SK-N-SH (cell line): ENCODE results near the gene ANKRD13B. TPM values are rescaled to one million over a fixed set of nuclear protein-coding genes. Genes with fewer than 3 reads are reported as not detected.

ENCODE experiments used
- CTCF ChIA-PET: fragments of 300-600, 350-600 bp; formaldehyde crosslinking; extraction: SDS; loops from one replicate; lab custom pipeline; 2021; lab: Yijun Ruan, JAX
- POLR2A ChIA-PET: fragments of 350-600 bp; sonication (Branson Sonifier 250); formaldehyde crosslinking; extraction: SDS; loops from one replicate; lab custom pipeline; 2020; ENCODE audit warnings: antibody characterized with exemption, inconsistent platforms; lab: Yijun Ruan, JAX
- DNase-seq: peaks from one replicate; pipeline ENCODE4 v3.0.0; 2012
- H2AFZ ChIP-seq: fragments of 200-600 bp; sonication (generic); 2 replicates; pipeline ENCODE4 v1.8.1; 2016; ENCODE audit warnings: antibody characterized with exemption, mild to moderate bottlenecking, low read depth
- H3F3A ChIP-seq: fragments of 200-600 bp; sonication (generic); replicated peaks from 2 replicates; pipeline ENCODE3; 2016; ENCODE audit warnings: antibody characterized with exemption, mild to moderate bottlenecking; ENCODE audit not compliant: insufficient read depth
- H3K27ac ChIP-seq, 2 experiments: fragments of 200-500 bp in 1 of 2; fragments of 200-600 bp in 1 of 2; sonication (Bioruptor generic) in 1 of 2; sonication (generic), shearing (Covaris generic) in 1 of 2; 2 replicates each; pipeline versions ENCODE4 v1.5.1 to v1.6.1; 2014 to 2016; ENCODE audit warnings: low read depth in 2 of 2, inconsistent platforms in 1 of 2, low read length in 1 of 2, mild to moderate bottlenecking in 1 of 2, mixed read lengths in 1 of 2
- H3K27me3 ChIP-seq: fragments of 200-600 bp; sonication (generic), shearing (Covaris generic); 2 replicates; pipeline ENCODE4 v1.6.1; 2016; ENCODE audit warnings: mixed run types; ENCODE audit not compliant: insufficient read depth
- H3K36me3 ChIP-seq, 2 experiments: fragments of 200-500 bp in 1 of 2; fragments of 200-600 bp in 1 of 2; sonication (Bioruptor generic) in 1 of 2; sonication (generic) in 1 of 2; replicated peaks in 1 of 2; 2 replicates each; pipeline versions ENCODE3 to v1.5.1; 2014 to 2016; ENCODE audit warnings: low read length in 1 of 2, mild to moderate bottlenecking in 1 of 2; ENCODE audit not compliant: insufficient read depth in 2 of 2, control insufficient read depth in 1 of 2
- H3K4me1 ChIP-seq, 2 experiments: fragments of 200-500 bp in 1 of 2; fragments of 200-600 bp in 1 of 2; sonication (Bioruptor generic) in 1 of 2; sonication (generic), shearing (Covaris generic) in 1 of 2; 2 replicates each; pipeline versions ENCODE4 v1.5.1 to v1.6.1; 2014 to 2016; ENCODE audit warnings: low read depth in 1 of 2, low read length in 1 of 2, mixed run types in 1 of 2; ENCODE audit not compliant: insufficient read depth in 2 of 2, control insufficient read depth in 1 of 2
- H3K4me2 ChIP-seq: fragments of 200-600 bp; sonication (generic), shearing (Covaris generic); 2 replicates; pipeline ENCODE4 v1.6.1; 2017; ENCODE audit warnings: mixed run types
- H3K4me3 ChIP-seq, 2 experiments: fragments of 200-500 bp in 1 of 2; fragments of 200-600 bp in 1 of 2; sonication (Bioruptor generic) in 1 of 2; sonication (generic), shearing (Covaris generic) in 1 of 2; 2 replicates each; pipeline versions ENCODE4 v1.5.1 to v1.8.1; 2014 to 2016; ENCODE audit warnings: low read depth in 2 of 2, inconsistent platforms in 1 of 2, low read length in 1 of 2, mild to moderate bottlenecking in 1 of 2, mixed read lengths in 1 of 2, moderate library complexity in 1 of 2
- H3K79me2 ChIP-seq: fragments of 200-600 bp; sonication (generic); 2 replicates; pipeline ENCODE4 v1.8.1; 2017; ENCODE audit warnings: mild to moderate bottlenecking; ENCODE audit not compliant: insufficient read depth
- H3K9ac ChIP-seq: fragments of 200-600 bp; sonication (generic); 2 replicates; pipeline ENCODE4 v1.6.1; 2017; ENCODE audit warnings: mixed run types
- H3K9me2 ChIP-seq: fragments of 200-600 bp; sonication (generic); 2 replicates; pipeline ENCODE4 v1.6.1; 2017; ENCODE audit warnings: mixed run types
- H3K9me3 ChIP-seq: fragments of 200-600 bp; sonication (generic); 2 replicates; pipeline ENCODE4 v1.6.1; 2017; ENCODE audit warnings: mixed run types, mild to moderate bottlenecking, moderate library complexity
- H4K20me1 ChIP-seq: fragments of 200-600 bp; sonication (generic); 2 replicates; pipeline ENCODE4 v1.6.1; 2017; ENCODE audit warnings: mild to moderate bottlenecking, mixed run types; ENCODE audit not compliant: insufficient read depth
- ELF1 ChIP-seq: IDR thresholded peaks from 2 replicates; pipeline ENCODE4 v1.4.0; 2012
- EP300 ChIP-seq, 2 experiments: IDR thresholded peaks; 2 replicates each; pipeline versions ENCODE4 v1.4.0 to v1.6.1; 2012; ENCODE audit warnings: borderline replicate concordance in 1 of 2, low read depth in 1 of 2, low read length in 1 of 2
- EZH2phosphoT487 ChIP-seq: fragments of 200-600 bp; sonication (generic); IDR thresholded peaks from 2 replicates; pipeline ENCODE4 v1.6.1; 2017; ENCODE audit warnings: low read depth, mixed run types, mild to moderate bottlenecking, antibody characterized with exemption, moderate library complexity, borderline replicate concordance
- GATA2 ChIP-seq: sonication (generic); formaldehyde crosslinking; IDR thresholded peaks from 2 replicates; pipeline ENCODE4 v1.5.0; 2020; ENCODE audit warnings: mild to moderate bottlenecking, missing genetic modification reagents
- NFIC ChIP-seq: IDR thresholded peaks from 2 replicates; pipeline ENCODE4 v1.4.0; 2012; ENCODE audit warnings: borderline replicate concordance
- NRF1 ChIP-seq: IDR thresholded peaks from 2 replicates; pipeline ENCODE4 v1.6.1; 2012; ENCODE audit warnings: low read depth, mild to moderate bottlenecking, low read length
- RAD21 ChIP-seq: IDR thresholded peaks from 2 replicates; pipeline ENCODE4 v1.6.1; 2012; ENCODE audit warnings: mild to moderate bottlenecking, low read length
- RXRA ChIP-seq: IDR thresholded peaks from 2 replicates; pipeline ENCODE4 v1.4.0; 2012; ENCODE audit warnings: low read depth, mild to moderate bottlenecking, borderline replicate concordance
- SIN3A ChIP-seq: IDR thresholded peaks from 2 replicates; pipeline ENCODE4 v1.6.1; 2012; ENCODE audit warnings: low read depth, mild to moderate bottlenecking, low read length, moderate library complexity, borderline replicate concordance
- TAF1 ChIP-seq: IDR thresholded peaks from 2 replicates; pipeline ENCODE4 v1.6.1; 2012; ENCODE audit warnings: low read depth, mild to moderate bottlenecking, low read length, moderate library complexity, borderline replicate concordance
- whole genome bisulfite sequencing: methylation state at CpG from one replicate; pipeline ENCODE4 v1.1.6; 2017; ENCODE audit warnings: low lambda C conversion rate; 5-methylcytosine and 5-hydroxymethylcytosine counted together
- polyA plus RNA-seq, 3 experiments: library from polyadenylated mRNA; depleted of rRNA; stranded (reverse); fragments of >200 nt; gene quantifications; 2 replicates each; pipeline ENCODE4 v1.2.3, GENCODE V29; 2012
- TF ChIP-seq, protein P1 (sequence below): IDR thresholded peaks from 2 replicates; pipeline ENCODE4 v1.4.0; 2012; ENCODE audit warnings: low read depth

The ANKRD13B gene
- polyA plus RNA-seq, 1 of the 3 experiments (the other 2 are of a cell fraction) = 16.1 TPM

DNA sequence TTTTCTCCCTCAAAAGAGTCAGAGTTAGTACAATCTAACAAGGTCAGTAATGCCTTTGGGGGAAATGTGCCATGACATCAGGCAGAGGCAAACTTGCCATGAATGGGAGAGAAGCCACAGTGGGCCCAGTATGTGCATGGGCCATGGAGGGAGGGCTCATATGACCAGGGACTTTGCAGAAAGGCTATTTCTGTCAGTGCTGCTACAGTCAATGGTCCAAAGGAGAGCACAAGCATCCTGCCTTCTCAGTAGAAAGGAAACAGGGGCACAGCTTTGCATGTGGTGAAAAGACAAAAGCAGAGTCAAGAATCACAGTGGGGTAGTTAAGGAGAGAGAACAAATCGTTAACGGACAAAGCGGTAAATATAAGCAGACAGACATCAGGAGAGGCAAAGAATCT lies 41.0 kb downstream of the ANKRD13B start:
- Histone ChIP-seq H3K36me3 (peaks cover 21 to 58% of the 10 kb centered on the region in 2 experiments), H3K4me2 (no peak overlapping the region), H3K4me1 (peaks cover 2 to 41% of the 10 kb centered on the region in 2 experiments; a peak in 3 of 4 replicates), H3K79me2 (0 out of 2 replicates have a peak, but pooled peaks cover 6% of the 10 kb centered on the region), H3K9me2 (no peaks in the 10 kb centered on the region), H3K27me3 (no peaks in the 10 kb centered on the region), H3K9ac (no peak overlapping the region), H4K20me1 (no peaks in the 10 kb centered on the region), H3F3A (peaks cover 2% of the 10 kb centered on the region), H3K9me3 (no peaks in the 10 kb centered on the region), H2AFZ (no peak overlapping the region), H3K27ac (peak overlapping the region in 1 of 2 experiments; percentile 64; a peak in 1 of 4 replicates), H3K4me3 (no peak overlapping the region)
- TF ChIP-seq EZH2phosphoT487 (no peak), SIN3A (no peak), NFIC (no peak), RAD21 (no peak), TAF1 (no peak), NRF1 (no peak), EP300 (IDR thresholded peaks at IDR 0.05; ENCODE audit: borderline replicate concordance in 1 of 2, low read depth in 1 of 2, low read length in 1 of 2) (no peak), ELF1 (no peak), RXRA (no peak), GATA2 (no peak)
- ChIA-PET CTCF (interaction anchor here (1.1 to 1.4 kb wide), 2 partner anchors 29 to 54 kb away, joined by 3 to 4 read pairs; no protein-coding TSS in a partner anchor), POLR2A (no interaction called here)
- DNase-seq = no peak
- WGBS = 100% methylated on average over 3 of the region's 3 CpGs

DNA sequence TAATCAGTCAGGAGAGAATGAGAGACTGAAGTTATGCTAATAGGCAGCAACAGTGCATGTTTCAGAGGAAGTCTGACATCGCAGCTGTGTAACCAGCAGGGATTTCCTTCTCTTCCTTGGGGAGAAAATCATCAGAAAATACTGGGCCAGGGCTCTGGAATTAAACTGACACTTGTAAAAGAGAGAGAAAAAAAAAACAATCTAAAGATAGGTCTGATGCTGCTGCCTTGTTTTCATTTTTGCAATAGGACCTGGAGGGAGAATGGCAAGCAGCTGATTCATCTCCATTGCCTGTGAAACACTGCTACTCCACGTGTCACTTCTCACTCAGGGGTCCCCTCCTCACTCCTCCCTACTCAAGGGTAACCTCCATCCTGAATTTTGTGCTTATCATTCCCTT lies 47.5 kb downstream of the ANKRD13B start:
- ChIA-PET CTCF (interaction anchor here (0.6 to 3.6 kb wide), 18 partner anchors 11 to 290 kb away, joined by 3 to 53 read pairs (median 7); partner anchors contain the start of gene SSH2), POLR2A (no interaction called here)
- no peaks in the 10 kb centered on the region for H3K9me2 ChIP-seq
- no peaks in the 10 kb centered on the region for H3K9me3 ChIP-seq
- H3K4me3 ChIP-seq = no peak overlapping the region
- H3K27ac ChIP-seq = peak overlapping the region; percentile 52 to 89
- no peak for TF ChIP-seq TAF1
- TF ChIP-seq, protein P1, sequence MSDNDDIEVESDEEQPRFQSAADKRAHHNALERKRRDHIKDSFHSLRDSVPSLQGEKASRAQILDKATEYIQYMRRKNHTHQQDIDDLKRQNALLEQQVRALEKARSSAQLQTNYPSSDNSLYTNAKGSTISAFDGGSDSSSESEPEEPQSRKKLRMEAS = peak; percentile 52
- peaks cover 10 to 11% of the 10 kb centered on the region in 2 experiments for H3K36me3 ChIP-seq
- peak overlapping the region; percentile 26; the same call in 1 of the 2 replicates for H3K4me2 ChIP-seq
- H3K79me2 ChIP-seq = 0 out of 2 replicates have a peak, but pooled peaks cover 6% of the 10 kb centered on the region
- 53% methylated on average over 2 of the region's 2 CpGs for WGBS
- no peak for DNase-seq
- H4K20me1 ChIP-seq = no peaks in the 10 kb centered on the region
- peaks cover 24% of the 10 kb centered on the region for H3F3A ChIP-seq
- H2AFZ ChIP-seq = no peak overlapping the region
- H3K4me1 ChIP-seq = peaks cover 54% of the 10 kb centered on the region in 2 experiments; a peak in 3 of 4 replicates
- H3K27me3 ChIP-seq = no peaks in the 10 kb centered on the region
- no peak overlapping the region; the same call in 1 of the 2 replicates for H3K9ac ChIP-seq
